Activated CD4-positive, alpha-beta T cell treated with anti-CD3 and anti-CD28 coated beads, Interleukin-2, Interleukin-4, amounts not matched to agents 100 ng/mL and 50 ng/mL, durations not matched to agents 16 hours and 8 hours (primary cell): ENCODE data around the gene PRM1.

Experiments
- DNase-seq: peaks from one replicate; pipeline ENCODE4 v3.0.0-alpha.2; 2020; ENCODE audit warnings: low spot score

PRM1 gene

GRCh38 chr16:11253995-11254912 is 26.9 kb downstream of the PRM1 start:
- no peak for DNase-seq

GRCh38 chr16:11253009-11253994 is 27.8 kb downstream of the PRM1 start:
- DNase-seq: peak; percentile 81

DNA sequence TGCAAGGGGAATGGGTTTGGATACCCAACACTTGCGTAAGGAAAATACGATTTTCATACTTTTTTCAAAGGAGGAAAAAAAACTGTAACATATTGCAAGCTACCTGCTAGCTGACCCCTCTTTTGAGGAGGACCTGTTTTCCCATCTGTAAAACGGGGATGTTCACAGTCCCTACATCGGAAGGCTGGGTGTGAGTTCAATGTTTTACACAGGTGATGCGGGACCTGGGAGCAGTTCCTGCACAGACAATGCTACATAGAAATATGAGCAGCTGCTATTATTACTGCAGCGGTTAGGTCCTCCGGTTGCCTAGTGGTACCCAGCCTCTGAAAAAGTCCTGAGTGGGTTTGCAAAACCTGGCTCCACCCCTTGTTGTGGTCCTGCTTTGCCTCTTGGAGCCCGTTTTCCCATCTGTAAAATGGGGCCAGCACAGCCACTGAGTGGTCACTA is 28.6 kb downstream of the PRM1 start:
- no peak for DNase-seq

DNA sequence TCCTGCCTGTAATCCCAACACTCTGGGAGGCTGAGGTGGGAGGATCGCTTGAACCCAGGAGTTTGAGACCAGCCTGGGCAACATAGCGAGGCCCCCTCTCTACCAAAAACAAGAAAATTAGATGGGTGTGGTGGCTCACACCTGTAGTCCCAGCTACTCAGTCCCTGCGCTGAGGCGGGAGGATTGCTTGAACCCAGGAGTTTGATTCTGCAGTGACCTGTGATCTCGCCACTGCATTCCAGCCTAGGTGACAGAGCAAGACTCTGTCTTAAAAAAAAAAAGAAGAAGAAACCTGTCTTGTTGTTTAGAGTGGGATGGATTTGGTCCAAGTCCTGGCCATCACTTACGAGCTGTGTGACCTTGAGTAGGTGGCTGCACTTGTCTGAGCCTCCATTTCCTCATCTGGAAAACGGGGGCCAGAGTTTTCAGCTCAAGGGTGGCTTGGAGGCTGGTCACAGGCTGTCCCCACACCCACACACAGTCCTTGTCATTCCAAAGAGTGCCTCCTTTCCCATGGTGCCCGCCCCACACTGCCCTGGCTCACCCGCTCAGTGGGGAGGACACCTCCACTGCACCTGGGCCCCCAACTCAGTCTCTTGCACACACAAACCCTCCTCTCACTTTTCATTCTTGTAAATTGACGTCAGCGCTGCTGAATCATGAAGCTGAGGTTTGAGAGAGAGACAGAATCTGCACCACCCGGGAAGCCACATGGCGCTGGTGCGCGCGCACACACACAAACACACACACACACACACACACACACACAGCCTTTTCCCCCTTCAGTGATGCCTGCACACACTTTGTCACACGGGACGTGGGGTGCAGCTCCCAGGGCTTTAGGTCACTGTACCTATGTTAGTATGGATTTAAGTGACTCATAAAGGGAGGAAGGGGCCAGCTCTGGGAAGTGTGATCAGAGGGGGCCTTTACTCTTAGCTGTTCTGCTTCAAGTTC is 29.3 kb downstream of the PRM1 start:
- DNase-seq: peak; percentile 91

- DNase-seq: no peak
These were observed 30.2 kb downstream of the PRM1 start for GRCh38 chr16:11250786-11251524.

DNA sequence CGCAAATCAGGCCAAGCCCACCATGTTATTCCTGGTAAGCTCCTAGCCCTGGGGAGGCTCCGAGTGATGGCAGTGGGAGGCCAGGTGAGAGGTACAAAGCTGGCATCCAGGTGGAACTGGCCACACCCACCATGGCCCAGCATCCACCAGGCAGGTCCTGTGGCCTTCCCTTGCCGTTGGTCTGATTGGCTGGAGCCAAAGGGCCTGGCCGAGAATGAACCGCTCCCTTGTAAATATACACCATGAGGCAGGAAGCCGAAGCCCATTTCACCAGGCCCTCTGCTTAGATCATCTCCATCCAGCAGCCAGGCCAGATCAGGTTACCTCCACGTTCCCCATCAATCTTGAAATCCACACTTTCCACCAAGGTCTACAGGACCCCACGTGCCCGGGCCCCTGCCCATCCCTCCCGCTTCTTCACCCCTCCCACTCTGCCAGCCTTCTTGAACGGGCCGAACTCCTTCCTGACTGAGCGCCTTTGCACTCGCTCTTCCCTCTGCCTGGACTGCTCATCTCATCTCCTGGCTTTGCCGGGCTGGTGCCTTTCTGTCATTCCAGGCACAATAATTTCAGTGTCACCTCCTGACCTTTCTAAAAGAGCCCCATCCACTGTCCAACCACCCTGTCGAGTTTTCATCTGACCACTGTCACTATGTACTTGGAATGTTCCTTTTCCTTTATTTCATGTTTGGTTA is 30.9 kb downstream of the PRM1 start:
- no peak for DNase-seq

DNA sequence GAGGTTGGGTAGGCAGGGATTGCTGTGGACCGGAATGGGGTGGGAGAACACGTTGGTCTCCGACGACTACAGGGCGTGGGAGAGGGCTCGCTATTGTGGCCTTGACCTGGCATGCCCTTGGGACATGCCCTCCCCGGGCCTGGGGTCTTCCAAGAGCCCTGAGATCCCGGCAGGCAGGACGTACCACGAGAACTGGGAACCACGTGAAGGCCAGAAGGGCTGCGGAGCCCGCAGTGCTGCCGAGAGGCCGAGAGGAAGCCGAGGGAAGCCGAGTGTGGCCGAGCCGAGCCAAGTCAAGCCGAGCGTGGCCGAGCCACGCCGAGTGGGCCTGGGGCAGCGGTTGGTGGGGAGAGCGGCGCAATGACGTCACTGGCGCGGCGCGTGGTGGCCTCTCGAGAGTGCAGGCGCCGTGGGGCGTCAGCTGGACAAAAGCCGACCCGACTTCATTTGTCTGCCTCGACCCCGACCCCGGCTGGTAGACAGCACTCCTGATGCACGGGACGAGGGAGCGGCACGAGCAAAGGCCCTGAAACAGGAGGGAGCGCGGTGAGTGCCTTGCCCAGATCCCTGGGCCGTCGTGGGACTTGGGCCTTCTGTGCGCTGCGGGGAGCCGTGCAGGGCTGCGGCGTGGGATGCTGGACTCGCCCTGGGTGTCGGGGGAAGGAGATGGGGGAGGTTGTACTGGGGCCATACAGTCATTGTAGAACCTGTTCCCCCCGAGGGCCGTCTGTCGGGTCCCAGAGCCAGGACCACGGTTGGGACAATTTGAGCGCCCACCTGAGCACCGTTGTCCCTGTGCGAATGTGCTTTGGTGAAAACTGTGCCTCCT is 31.7 kb downstream of the PRM1 start:
- no peak for DNase-seq

- no peak for DNase-seq
These were observed 33.0 kb downstream of the PRM1 start for GRCh38 chr16:11248133-11248532.

DNA sequence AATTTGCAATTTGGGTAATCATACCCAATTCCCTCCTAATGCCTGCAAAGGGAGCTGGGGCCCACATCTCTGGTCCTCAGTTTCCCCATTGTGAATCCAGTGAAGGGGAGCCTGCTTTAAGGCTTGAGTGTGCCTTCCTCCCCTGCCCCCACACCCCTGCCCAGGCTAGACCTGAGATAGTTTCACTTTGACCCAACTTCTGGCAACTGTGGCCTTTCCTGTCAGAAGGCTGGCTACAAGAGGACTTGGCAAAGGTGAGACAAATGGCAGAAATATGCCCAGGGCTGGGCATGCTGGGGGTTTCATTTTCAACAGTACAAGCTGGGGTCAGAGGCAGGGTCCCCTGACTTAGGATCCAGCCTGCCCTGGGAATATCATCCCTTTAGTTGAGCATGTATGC is 35.1 kb downstream of the PRM1 start:
- DNase-seq: peak; percentile 71

DNA sequence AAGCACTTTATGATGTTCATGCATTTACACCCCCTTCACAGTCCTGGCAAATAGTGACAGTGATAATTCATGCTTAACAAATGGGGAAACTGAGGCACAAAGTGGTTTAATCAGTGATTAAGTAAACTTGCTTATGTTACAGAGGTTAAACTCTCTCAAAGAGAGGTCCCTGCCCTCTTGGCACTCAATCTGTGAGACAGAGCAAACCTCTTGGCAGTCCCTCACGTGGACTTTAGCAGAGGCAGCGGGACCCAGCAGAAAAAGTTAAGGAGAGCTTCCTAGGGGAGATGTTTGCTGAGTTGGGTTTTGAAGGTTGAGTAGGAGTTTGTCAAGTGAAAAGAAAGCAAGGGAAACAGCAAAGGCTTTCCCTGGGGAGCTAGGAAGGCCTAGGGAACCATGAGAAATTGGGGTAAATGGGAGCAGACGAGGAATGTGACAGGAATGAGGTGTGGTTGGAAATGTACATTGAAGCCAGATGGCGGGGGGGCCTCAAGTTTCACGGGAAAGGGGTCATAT is 35.9 kb downstream of the PRM1 start:
- DNase-seq: no peak

GRCh38 chr16:11242658-11243057 is 38.5 kb downstream of the PRM1 start:
- DNase-seq: no peak

GRCh38 chr16:11241480-11242204 is 39.5 kb downstream of the PRM1 start:
- no peak for DNase-seq

GRCh38 chr16:11240636-11241473 is 40.3 kb downstream of the PRM1 start:
- no peak for DNase-seq

GRCh38 chr16:11239644-11240632 is 41.2 kb downstream of the PRM1 start:
- no peak for DNase-seq

- no peak for DNase-seq
These were observed 42.6 kb downstream of the PRM1 start for GRCh38 chr16:11238272-11239202.
